ENCODE data around the gene SLC25A42.
"Not testable (repeated sequence)": the region's sequence is repeated elsewhere in the genome, so short reads cannot be mapped to it uniquely, and the experiment has no call there.

SLC25A42 gene, protein sequence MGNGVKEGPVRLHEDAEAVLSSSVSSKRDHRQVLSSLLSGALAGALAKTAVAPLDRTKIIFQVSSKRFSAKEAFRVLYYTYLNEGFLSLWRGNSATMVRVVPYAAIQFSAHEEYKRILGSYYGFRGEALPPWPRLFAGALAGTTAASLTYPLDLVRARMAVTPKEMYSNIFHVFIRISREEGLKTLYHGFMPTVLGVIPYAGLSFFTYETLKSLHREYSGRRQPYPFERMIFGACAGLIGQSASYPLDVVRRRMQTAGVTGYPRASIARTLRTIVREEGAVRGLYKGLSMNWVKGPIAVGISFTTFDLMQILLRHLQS

DNA sequence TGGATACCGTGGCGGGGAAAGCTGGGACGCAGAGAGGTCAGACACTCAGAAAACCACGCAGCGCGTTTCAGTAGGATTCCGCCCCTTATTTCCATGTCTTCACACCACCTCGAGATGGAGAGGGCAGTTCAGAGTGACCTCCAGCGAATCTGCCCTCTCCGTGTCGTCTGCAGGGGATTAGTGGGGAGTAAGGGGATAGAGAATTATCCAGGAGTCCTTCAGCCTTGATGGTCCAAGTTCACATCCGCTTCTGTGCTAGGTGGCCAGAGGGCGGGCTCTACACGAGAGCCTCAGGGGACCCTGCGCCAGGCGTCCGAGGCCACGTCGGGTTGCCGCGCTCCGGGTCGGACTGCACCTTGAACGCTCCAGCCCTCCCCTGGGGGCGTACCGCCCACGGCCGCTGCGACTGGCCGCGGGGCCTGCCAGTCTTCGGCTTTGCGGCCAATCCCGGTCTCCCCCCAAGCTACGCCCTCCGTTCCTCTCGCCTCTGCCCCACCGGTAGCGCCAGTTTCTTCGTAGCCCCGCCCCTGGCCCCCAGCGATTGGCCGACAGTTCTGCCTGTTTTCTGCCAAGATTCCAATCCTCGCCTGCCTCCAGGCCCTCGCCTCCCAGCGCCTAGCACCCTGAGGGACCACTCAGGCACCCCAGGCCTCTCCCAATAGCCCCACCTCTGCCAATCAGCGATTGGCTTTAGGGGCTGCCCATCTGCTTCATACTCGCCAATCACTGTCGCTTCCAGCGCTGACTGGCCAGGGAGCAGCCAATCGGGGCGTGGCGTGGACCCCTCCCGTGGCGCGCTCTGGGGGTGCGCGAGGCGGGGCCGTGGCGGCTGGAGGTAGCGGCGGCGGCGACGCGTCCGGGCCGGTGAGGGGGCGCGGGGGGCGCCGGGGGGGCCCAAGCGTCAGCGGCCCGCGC is at the start of gene SLC25A42:
Gene SLC25A42, plus strand, starts transcription at position 812 of the 915 bp plus-strand sequence. CDS start 32,131 bp downstream, outside the sequence.
- in situ Hi-C loops (cut with HindIII; ENCODE audit: low sequenced_read_pairs): no loop called here

DNA sequence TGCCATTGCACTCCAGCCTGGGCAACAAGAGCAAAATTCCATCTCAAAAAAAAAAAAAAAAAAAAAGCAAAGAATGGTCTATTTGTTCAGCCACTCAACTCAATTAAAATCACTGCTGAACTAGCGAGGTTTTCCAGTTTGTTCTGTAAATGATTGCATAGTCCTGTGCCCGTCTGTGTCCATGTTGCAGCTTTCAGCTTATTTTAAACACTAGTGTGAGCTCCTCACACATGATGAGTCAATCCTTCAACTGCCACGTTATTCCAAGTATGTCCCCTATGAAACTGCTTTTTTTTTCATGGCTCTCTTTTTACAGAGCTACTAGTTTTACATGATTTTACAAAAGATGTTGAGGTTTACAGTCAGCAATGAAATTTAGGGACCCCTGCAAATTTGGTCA is 42.7 kb upstream of the SLC25A42 start:
- in situ Hi-C loops (cut with HindIII; ENCODE audit: low sequenced_read_pairs): no loop called here

DNA sequence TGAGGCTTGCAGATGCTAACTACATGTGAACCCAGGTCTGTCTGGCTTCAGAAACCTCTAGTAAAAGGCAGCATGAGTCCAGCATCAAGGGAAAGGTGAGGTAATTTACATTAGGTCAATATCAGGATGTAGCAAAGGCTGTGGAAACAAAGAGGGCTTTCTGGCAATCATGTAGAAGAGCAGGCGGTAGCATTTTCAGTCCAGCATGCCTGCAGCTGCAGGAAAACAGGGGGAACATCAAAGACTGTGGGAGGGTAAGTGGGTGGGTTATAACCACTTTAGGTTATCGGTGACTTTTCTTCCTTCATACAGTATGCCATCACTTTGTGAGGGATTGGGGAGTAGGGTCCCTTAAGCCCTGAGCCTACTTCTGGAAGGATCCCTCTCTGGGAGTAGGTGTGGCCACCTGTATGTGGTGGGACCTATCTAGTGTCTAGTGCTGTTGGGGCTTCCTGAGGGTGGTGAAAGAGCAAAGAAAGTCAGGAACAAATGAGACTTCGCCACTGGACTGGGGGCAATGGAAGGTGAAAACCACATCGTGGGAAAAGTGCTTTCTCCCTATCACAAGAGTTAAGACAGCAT is 41.3 kb upstream of the SLC25A42 start:
- in situ Hi-C loops (cut with HindIII; ENCODE audit: low sequenced_read_pairs): no loop called here

DNA sequence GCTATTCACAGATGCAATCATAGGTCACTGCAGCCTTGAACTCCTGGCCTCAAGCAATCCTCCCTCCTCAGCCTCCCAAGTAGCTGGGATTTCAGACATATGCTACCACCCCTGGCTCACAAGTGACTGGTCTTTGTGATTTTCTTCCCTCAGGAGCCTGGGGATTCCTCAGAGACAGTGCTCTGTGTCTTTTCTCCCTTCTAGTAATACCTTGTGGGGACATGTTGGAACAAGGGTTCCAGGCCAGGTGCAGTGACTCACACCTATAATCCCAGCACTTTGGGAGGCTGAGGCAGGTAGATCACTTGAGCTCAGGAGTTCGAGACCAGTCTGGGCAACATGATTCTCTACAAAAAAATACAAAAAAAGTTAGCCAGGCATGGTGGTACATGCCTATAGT is 40.4 kb upstream of the SLC25A42 start:
- in situ Hi-C loops (cut with HindIII; ENCODE audit: low sequenced_read_pairs): not testable (repeated sequence)

DNA sequence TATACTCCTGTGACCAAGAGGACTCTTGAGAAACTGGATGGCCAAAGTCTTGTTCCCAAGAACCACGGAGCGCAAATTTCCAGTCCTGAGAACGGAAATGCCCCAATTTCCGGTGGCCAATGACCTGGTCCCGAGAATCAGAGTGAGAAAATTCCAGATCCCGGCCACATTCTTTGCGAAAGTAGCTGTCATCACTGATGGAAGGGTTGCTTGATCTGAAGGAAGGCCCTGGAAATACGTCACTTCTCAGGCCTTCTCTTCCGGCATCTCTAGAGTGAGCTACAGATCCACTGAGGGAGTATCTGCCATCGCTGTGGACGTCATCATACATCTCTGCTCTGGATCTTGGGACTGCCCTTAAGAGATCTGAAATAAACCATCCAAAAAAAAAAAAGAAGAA is 37.9 kb upstream of the SLC25A42 start:
- in situ Hi-C loops (cut with HindIII; ENCODE audit: low sequenced_read_pairs): no loop called here

DNA sequence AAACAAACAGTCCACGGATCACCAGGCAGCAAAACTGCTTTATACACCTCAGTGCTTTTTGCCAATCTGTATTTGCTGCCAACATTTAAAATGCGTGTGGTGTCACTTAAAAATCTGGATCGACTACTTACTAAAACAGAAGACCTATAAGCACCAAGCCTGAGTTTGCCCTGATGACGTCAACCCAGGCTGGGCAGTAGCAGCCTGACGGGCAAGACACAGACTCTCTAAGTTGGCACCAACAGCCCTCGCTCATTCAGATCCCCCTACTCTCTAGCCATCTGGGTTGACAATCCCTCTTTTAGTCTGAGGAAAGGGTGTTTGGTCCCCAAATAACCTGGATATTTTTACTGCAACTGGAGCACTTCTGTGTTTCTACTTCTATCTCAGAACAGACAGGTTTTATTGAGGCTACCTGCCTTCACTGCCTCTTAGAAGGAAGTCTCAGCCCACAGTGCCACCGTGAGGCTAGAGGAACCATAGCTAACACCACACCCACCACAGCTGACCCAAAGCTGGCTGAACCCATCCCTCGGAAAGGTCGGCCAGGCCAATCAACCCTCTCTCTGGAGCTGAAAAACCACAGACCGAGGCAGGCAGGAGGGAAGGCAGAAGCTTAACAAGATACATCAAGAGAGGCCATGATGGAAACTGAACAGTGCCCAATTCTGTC is 37.4 kb upstream of the SLC25A42 start:
- in situ Hi-C loops (cut with HindIII; ENCODE audit: low sequenced_read_pairs): no loop called here

DNA sequence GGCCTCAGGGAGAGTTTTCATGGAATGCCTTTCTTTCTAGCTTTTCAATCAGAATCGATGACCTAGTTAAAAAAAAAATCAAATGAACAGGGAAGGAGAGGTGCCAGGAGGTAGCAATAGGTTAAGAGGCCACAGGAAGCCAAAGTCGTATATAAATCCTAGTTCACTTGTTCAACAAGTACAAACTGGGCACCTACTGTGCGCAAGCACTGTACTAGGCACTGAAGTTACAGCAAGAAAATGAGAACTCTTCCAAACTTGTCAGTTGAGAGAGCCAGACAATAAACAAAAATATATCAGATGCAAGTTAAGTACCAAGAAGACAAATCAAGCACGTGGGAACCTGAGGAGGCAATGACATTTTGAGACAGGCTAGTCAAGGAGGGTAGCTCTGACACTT is 36.6 kb upstream of the SLC25A42 start:
- in situ Hi-C loops (cut with HindIII; ENCODE audit: low sequenced_read_pairs): no loop called here

DNA sequence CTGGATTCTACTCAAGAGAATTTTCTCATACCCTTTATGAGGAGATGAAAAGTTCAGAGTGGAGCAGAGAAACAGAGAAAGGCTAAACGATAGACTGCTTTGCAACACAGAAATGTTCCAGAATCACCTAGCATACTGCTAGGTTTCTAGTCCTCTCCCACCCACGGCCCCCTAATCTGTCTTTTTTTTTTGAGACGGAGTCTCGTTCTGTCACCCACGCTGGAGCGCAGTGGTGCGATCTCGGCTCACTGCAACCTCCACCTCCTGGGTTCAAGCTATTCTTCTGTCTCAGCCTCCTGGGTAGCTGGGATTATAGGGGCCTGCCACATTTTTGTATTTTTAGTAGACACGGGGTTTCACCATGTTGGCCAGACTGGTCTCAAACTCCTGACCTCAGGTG is 35.3 kb upstream of the SLC25A42 start:
- in situ Hi-C loops (cut with HindIII; ENCODE audit: low sequenced_read_pairs): no loop called here

DNA sequence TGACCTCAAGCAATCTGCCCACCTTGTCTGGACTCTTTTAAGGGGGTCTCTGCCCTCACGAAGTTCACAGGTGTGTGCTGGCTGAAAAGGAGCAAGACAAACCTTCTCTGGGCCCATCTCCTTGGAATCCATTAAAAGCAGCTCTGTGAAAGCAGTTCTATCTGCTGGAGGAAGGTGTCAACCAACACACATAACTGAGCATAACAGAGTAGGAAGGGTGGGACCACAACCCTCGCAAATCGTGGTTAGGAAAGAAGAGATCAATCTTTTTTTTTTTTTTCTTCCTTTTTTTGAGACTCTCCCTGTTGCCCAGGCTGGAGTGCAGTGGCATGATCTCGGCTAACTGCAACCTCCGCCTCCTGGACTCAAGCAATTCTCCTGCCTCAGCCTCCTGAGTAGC is 31.9 kb upstream of the SLC25A42 start:
- in situ Hi-C loops (cut with HindIII; ENCODE audit: low sequenced_read_pairs): no loop called here

DNA sequence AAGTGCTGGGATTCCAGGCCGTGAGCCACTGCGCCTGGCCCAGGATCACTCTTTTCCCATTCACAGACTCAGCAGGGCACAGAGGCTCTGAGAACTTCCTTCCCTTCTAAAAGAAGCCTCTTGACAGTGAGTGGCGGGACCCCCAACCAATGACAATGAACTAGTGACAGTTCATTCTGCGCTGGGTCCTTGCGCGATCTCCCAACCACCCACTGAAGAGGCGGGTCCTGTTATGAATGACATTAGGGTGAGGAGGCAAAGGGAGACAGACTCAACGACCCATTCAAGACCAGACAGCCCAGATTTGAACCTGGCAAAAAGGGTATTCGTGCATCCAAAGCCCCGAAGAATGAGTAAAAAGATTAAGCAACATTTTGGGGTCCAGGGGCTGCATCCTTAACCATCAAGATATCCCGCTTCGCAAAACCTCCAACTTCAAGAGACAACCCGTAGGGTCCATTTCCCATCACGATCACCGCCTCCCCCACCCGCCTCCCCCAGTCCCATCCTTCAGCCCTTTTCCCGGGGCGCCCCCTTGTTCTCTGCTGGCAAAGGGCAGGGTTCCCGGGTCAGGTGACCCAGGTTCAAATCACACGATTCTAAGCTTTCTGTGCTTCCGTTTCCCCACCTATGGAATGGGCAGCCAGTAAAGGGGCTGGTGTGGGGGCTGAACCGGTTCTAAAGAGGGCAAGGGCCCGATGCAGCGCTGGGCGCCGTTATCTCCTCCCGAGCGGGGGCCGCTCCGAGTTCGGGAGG is 31.2 kb upstream of the SLC25A42 start:
- in situ Hi-C loops (cut with HindIII; ENCODE audit: low sequenced_read_pairs): no loop called here

DNA sequence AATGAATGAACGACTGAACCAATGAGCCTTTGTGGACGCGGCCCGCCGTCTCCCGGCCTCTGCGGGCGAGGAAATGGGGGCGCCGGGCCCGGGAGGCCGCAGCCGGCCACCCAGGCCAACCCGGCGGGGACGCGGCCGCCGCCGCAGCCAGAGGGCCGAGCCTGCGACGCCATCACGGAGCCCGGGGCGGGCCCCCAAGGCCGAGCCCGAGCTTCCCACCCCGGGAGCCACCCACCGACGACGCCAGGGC is 30.7 kb upstream of the SLC25A42 start:
- in situ Hi-C loops (cut with HindIII; ENCODE audit: low sequenced_read_pairs): no loop called here

DNA sequence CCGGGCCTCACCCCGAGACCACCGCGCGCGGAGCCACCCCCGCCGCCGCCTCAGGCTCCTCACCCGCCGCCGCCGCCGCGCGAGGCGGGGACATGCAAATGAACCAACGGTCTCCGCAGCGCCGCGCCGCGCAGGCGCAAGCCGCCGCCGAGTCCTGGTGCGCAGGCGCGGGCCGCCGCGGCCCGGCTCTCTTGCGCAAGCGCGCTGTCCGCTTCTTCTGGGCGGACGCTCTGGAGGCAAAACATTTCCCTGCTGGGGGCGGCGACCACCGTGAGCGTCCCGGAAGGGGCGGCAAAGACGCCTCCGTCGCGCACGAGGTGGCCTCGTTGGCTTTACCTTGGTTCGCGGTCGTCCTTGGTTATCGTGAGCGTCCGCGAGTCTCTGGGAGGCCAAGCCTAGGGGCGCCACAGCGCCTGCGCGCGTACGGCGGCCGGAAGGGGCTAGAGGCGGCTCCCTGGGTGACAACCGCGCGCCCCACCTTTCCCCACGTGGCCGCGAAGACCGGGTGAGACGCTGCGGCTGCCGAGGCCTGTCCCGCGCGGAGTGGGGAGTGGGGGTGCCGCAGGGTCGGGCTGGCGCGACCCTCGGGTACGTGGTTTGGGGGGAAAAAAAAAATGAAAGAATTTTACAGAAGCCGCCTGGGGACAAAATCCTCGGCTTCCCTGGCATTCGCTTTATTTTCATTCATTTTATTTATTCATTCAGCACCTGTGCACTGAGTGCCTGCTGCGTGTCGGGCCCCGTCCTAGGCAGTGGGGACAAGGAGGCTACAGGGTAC is 30.2 kb upstream of the SLC25A42 start, which contains the start of the genes ARMC6 and SUGP2:
Gene ARMC6, plus strand, starts transcription at position 178 of the 778 bp plus-strand sequence. CDS start 607 bp downstream, outside the sequence.
Gene SUGP2, minus strand, starts transcription at position 92 of the 778 bp plus-strand sequence. CDS start 2,446 bp downstream, outside the sequence.
- in situ Hi-C loops (cut with HindIII; ENCODE audit: low sequenced_read_pairs): no loop called here

DNA sequence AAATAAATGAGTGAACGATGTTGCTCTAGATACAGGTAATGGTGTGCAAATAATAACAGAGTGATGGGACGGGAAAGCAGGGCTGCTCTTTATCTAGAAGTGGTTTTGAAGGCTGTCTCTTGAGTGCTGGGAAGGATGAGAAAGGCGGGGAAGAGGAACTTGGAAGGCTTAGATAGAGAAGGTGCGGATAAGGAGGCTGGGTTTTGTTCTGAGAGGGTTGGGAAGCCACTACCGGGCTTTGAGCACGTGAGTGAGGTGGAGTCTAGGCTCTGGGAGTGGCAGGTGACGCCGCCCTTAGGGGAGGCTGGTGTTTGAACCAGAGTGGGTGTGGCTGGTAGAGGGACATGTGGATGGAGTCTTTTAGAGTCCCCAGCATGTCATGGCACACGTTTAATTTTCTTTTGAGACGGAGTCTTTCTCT is 29.6 kb upstream of the SLC25A42 start:
- in situ Hi-C loops (cut with HindIII; ENCODE audit: low sequenced_read_pairs): no loop called here

DNA sequence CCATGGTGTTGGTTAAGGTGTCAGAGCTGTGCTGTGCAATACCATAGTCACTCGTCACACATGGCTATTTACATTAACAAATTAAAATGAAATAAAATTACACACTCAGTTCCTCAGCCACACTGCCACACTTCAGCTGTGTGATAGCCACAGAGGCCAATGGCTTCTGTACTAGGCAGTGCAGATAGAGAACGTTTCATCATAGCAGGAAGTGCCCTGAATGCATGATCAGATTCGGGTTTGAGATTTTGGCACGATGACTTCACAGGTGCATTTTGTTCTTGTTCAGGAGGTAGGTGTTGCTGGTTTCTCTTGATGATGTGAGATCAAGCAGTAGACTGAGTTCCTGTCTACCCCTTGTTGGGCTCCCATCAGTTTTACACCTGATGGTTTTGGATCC is 23.9 kb upstream of the SLC25A42 start:
- in situ Hi-C loops (cut with HindIII; ENCODE audit: low sequenced_read_pairs): no loop called here

DNA sequence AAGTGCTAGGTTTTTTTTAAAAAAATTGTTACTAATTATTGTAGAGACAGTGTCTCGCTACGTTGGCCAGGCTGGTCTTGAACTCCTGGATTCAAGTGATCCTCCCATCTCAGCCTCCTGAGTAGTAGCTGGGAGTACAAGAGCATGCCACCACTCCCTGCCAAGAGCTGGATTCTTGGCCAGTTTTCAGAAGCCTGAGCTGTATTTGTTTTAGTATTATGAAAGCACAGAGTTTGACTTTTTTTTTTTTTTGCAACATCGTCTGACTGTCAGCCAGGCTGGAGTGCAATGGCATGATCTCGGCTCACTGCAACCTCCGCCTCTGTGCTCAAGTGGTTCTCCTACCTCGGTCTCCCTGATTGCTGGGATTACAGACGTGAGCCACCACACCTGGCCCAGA is 23.4 kb upstream of the SLC25A42 start:
- in situ Hi-C loops (cut with HindIII; ENCODE audit: low sequenced_read_pairs): no loop called here

DNA sequence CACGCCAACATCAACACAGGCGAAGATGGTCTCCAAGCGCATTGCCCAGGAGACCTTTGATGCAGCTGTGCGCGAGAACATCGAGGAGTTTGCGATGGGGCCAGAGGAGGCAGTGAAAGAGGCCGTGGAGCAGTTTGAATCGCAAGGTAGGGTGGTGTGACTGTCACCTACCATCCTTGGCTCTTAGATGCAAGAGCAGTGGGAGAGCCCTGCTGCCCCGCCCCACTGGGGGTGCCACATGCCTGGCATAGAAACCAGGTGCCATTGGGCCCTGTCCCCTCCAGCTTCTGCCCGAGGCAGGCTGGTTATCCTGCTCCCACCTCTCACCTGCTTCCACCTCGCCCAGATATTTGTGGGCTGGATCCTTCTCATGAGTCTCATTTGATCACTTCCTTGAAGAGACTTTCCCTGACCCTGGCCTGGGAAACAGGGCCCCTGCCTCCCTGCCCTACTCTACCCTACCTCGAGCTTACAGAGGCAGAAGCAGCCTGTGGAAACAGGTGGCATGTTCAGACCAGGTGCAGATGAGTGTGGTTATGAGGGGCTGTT is 21.0 kb upstream of the SLC25A42 start:
- in situ Hi-C loops (cut with HindIII; ENCODE audit: low sequenced_read_pairs): no loop called here

DNA sequence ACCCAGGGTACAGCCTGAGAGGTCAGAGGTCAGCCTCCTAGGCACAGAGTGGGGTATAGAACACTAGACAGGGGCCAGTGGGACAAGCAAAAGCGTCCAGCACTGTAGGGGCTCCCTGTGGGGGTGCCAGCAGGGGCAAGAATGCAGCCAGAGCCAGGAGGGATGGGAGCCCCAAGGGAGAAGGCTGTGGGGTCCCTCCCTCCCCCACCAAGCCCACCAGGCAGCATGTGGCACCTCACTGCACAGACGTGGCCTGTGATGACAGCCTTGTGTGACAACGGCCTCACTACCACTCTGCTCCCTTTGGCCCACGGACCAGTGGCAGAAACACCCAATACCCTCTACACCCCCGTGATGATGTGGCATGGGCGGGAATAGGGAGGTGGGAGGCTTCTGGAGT is 20.3 kb upstream of the SLC25A42 start:
- in situ Hi-C loops (cut with HindIII; ENCODE audit: low sequenced_read_pairs): no loop called here

DNA sequence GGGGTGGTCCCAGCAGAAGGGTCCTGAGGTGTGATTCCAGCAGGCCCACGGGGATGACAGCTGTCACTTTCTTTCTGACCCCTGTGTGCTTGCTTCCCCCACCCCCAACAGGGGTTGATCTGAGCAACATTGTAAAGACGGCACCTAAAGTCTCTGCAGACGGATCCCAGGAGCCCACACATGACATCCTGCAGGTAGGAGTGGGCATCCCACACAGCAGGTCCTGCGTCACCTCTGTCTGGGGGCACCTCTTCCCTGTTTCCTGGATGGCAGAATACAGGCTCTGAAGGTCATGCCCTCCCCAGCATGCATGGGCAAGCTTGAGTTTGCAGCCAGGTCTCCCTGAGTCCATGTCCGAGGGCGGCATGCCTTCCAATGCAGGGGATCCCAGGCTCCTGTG is 19.9 kb upstream of the SLC25A42 start:
- in situ Hi-C loops (cut with HindIII; ENCODE audit: low sequenced_read_pairs): no loop called here

DNA sequence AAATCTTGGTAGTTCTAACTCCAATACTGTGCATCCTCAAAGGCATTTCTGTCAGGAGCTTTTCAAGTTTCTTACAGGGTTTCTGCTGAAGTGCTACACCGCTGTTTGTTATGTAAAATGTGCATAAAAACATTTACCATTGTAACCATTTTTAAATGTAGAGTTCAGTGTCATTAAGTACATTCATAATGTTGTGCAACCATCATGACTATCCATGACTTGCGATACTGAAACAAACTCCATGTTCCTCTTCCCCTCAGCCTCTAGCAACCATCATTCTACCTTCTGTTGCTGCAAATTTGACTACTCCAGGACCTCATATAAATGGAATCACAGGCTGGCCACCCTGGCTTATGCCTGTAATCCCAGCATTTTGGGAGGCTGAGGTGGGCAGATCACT is 14.4 kb upstream of the SLC25A42 start:
- in situ Hi-C loops (cut with HindIII; ENCODE audit: low sequenced_read_pairs): no loop called here
